ENCODE results near the gene NTN5.
"Not testable (repeated sequence)": the region's sequence is repeated elsewhere in the genome, so short reads cannot be mapped to it uniquely, and the experiment has no call there.

Gene NTN5, protein sequence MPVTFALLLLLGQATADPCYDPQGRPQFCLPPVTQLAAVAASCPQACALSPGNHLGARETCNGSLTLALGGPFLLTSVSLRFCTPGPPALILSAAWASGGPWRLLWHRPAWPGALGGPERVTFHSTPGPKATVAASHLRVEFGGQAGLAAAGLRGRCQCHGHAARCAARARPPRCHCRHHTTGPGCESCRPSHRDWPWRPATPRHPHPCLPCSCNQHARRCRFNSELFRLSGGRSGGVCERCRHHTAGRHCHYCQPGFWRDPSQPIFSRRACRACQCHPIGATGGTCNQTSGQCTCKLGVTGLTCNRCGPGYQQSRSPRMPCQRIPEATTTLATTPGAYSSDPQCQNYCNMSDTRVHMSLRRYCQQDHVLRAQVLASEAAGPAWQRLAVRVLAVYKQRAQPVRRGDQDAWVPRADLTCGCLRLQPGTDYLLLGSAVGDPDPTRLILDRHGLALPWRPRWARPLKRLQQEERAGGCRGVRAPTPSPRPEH

GRCh38 chr19:48672994-48673393 lies at the start of gene NTN5:
NTN5 (minus strand) TSS chr19:48673017; CDS start chr19:48670986, 2,031 bp downstream.
- no peak for DNase-seq (ENCODE audit: low read depth in 2 of 2)

GRCh38 chr19:48722196-48722708 lies 49.4 kb upstream of the NTN5 start:
- DNase-seq (ENCODE audit: low read depth in 2 of 2), result no peak

- DNase-seq (ENCODE audit: low read depth in 2 of 2), result peak; percentile 82 to 84
Measured at GRCh38 chr19:48720613-48721296, 47.9 kb upstream of the NTN5 start.

DNA sequence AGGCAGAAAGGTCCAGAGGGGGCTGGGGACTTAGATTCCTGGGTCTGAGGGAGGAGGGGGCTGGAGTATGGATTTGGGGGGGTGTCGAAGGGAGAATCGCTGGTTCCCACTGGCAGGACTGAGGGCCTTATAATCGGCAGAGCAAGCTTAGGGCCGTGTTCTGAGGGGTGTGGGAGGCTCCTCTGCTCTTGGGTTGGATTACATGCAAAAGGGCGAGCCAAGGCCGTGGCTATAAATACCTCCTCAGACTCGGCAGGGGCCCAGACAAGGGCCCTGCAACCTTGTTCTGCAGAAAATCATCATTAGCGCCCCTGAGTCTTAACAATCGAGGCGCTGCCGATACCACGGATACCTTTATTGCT lies 47.4 kb upstream of the NTN5 start:
- no peak for DNase-seq (ENCODE audit: low read depth in 2 of 2)

DNA sequence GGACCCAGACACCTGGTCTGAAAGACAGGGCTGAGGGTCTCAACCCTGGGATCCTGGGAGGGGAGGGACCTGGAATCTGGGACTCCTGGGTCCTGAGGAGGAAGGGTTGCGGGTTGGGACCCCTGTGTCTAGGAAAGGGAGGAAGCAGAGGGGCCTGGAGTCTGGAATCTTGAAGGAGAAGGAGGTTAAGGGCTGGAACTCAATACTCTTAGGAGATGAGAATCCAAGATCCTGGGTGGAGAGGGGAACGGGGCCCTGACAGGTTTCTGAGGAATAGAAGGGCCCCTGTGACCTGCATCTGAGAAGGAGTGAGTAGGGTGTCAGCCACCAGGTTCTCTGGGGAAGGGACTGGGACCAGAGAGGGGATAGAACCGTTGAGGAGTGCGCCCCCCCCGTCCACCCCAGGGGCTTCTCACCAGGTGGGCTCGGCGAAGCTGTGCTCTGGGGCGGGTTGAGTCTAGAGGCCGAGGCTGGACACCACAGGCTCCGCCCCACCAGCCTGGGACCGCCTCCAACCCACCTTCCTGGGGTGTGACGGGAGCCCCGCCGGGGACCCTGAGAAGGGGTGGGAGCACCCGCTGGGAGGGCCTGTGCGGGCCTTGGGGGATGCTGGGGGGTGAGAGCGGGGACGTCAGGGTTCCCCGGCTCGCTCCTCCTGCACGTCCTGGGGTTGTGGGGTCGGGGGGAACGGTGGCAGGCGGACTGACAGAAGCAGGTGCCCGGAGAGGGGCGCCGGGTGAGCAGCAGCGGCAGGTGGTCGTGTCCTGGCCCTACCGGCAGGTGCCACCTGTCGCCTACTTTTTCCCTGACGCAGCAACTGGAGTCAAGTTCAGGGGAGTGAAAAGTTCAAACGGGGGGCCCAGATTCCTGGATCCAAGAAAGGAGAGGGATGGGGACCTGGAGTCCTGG lies 46.7 kb upstream of the NTN5 start, which contains the start of gene MAMSTR:
TSS of gene MAMSTR (minus strand) at position 463 of the 909 bp plus-strand sequence. CDS start 694 bp downstream, outside the sequence.
- DNase-seq (ENCODE audit: low read depth in 2 of 2), result no peak

DNA sequence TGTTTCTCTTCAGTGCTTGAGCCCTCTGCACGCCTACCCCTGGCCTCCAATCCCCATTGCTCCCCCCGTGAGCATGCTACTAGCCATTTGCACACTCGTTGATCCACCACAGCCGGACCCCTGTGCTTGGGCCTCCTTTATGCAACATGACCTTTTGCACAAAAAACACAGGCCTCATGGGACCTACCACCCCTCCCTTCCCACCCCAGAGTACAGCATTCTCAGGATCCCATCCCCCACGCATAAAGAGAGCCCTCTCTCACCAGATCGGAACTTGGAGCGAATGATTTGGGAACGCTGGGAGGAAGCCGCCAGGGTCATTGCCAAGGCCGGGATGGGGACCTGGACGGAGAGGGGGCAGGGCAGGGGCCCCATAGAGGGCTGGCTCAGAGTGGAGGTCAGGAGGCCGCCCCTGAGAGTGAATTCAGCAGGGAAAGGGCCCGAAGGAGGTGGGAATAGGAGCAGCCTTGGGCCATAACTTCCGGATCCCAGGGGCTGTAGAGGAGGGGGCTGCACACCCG lies 46.0 kb upstream of the NTN5 start:
- DNase-seq (ENCODE audit: low read depth in 2 of 2), result no peak

DNA sequence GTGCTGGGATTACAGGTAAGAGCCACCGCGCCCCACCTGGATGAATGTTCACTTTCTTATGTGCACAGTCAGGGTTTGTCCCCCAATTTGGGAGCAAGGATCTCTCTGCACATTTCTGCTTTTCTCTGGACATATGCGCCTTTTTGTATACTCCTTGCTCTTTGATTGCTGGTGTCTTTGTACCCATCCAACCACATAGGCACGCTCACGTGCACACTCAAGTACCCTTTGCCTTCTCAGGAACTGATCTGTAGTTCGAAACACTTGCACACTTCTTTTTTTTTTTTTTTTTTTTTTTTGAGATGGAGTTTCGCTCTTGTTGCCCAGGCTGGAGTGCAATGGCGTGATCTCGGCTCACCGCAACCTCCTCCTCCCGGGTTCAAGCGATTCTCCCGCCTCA lies 45.3 kb upstream of the NTN5 start:
- DNase-seq (ENCODE audit: low read depth in 2 of 2), result not testable (repeated sequence)

GRCh38 chr19:48716562-48717291 lies 43.9 kb upstream of the NTN5 start:
- no peak for DNase-seq (ENCODE audit: low read depth in 2 of 2)

DNA sequence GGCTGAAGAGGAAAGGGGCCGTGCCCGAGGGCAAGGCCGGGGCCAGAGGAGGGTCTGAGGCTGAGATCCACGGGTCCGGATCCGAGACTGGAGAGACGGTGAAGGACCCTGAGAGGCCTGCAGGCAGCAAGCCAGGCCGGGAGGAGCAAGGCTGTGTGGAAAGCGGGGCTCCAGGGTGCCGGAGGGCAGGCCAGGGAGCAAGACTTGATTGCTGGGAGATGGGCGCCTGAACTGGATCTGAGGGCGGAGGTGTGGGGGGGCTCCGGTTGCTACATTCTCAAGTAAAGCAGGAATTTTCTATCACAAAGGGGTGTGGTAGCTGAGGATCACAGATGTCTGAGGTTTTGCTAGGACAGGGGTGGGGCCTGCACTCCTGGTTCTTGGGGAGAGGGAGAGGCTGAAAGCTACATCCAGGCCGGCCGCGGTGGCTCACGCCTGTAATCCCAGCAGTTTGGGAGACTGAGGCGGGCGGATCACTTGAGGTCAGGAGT lies 42.9 kb upstream of the NTN5 start:
- no peak for DNase-seq (ENCODE audit: low read depth in 2 of 2)

- no peak for DNase-seq (ENCODE audit: low read depth in 2 of 2)
Measured at GRCh38 chr19:48714759-48715675, 42.2 kb upstream of the NTN5 start.

- DNase-seq (ENCODE audit: low read depth in 2 of 2), result peak; percentile 95
Measured at GRCh38 chr19:48713864-48714755, 41.3 kb upstream of the NTN5 start.

- no peak for DNase-seq (ENCODE audit: low read depth in 2 of 2)
Measured at GRCh38 chr19:48713041-48713863, 40.4 kb upstream of the NTN5 start.

GRCh38 chr19:48711106-48711662 lies 38.4 kb upstream of the NTN5 start:
- no peak for DNase-seq (ENCODE audit: low read depth in 2 of 2)

DNA sequence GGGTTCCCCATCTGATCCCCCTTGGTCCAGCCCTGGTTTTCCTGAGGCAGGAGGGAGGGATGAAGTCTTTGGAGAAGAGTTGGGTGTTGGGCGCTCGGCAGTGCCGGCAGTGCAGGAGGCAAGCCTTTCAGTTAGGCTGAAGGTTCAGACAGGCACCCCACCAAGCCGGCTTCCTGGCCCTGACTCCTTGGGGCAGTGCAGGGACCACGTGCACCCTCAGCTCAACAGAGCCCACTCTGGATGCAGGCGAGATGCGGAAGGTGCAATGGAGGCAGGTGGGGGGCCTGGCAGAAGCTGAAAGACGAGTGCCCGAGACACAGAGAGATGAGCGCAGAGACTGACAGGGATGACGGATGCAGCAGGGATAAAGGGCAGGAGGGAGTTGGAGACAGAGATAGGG lies 35.7 kb upstream of the NTN5 start:
- DNase-seq (ENCODE audit: low read depth in 2 of 2), result no peak

DNA sequence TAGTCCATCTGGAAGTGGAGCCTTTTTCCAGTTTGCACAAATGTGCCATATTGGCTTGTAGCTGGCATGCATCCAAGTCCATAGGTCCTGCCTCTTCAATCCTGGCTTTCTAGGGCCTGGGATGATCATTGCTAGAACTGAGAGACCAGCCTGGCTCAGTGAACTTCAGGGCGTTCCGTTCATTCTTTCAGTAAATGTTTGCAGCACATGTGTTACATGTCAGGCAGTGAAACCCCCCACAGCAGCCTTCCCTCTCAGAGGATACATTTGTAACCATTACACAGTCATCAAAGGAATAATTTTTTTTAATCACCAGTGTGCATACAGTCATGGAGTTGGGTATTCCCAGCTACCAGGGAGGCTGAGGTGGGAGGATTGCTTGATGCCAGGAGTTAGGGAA lies 32.6 kb upstream of the NTN5 start:
- no peak for DNase-seq (ENCODE audit: low read depth in 2 of 2)

- no peak for DNase-seq (ENCODE audit: low read depth in 2 of 2)
Measured at GRCh38 chr19:48703316-48703715, 30.5 kb upstream of the NTN5 start.

- no peak for DNase-seq (ENCODE audit: low read depth in 2 of 2)
Measured at GRCh38 chr19:48702701-48703100, 29.9 kb upstream of the NTN5 start.
